ENCODE data around the gene TRPM3.

GRCh38 chr9:70654144-70654543 lies 467.3 kb downstream of the TRPM3 start:
- TF ChIP-seq, protein P1, sequence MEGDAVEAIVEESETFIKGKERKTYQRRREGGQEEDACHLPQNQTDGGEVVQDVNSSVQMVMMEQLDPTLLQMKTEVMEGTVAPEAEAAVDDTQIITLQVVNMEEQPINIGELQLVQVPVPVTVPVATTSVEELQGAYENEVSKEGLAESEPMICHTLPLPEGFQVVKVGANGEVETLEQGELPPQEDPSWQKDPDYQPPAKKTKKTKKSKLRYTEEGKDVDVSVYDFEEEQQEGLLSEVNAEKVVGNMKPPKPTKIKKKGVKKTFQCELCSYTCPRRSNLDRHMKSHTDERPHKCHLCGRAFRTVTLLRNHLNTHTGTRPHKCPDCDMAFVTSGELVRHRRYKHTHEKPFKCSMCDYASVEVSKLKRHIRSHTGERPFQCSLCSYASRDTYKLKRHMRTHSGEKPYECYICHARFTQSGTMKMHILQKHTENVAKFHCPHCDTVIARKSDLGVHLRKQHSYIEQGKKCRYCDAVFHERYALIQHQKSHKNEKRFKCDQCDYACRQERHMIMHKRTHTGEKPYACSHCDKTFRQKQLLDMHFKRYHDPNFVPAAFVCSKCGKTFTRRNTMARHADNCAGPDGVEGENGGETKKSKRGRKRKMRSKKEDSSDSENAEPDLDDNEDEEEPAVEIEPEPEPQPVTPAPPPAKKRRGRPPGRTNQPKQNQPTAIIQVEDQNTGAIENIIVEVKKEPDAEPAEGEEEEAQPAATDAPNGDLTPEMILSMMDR (IDR thresholded peaks at IDR 0.05) = no peak
- TF ChIP-seq POLR2A (IDR thresholded peaks at IDR 0.05) = no peak
